ENCODE data around the gene RCC2. TPM values are rescaled to one million over a fixed set of nuclear protein-coding genes. Genes with fewer than 3 reads are reported as not detected.

RCC2 gene
- total RNA-seq, 2 experiments from 2014 or later = 139 to 250 TPM

GRCh38 chr1:17377325-17377953 is 62.0 kb downstream of the RCC2 start:
- H3K4me3 ChIP-seq (ENCODE audit: low read depth, low read length, poor library complexity, severe bottlenecking) = no peak overlapping the region
- H3K4me2 ChIP-seq (ENCODE audit: low read length) = no peak overlapping the region
- no peak for DNase-seq (ENCODE audit: low spot score)
- H4K20me1 ChIP-seq (ENCODE audit: insufficient read depth, low read length) = no peaks in the 10 kb centered on the region; the same call in 1 of the 2 replicates
- intact Hi-C loops (cut with micrococcal nuclease; ENCODE audit: unreplicated experiment) = no loop called here
- POLR2A ChIA-PET = no interaction called here
- TF ChIP-seq, protein P1, sequence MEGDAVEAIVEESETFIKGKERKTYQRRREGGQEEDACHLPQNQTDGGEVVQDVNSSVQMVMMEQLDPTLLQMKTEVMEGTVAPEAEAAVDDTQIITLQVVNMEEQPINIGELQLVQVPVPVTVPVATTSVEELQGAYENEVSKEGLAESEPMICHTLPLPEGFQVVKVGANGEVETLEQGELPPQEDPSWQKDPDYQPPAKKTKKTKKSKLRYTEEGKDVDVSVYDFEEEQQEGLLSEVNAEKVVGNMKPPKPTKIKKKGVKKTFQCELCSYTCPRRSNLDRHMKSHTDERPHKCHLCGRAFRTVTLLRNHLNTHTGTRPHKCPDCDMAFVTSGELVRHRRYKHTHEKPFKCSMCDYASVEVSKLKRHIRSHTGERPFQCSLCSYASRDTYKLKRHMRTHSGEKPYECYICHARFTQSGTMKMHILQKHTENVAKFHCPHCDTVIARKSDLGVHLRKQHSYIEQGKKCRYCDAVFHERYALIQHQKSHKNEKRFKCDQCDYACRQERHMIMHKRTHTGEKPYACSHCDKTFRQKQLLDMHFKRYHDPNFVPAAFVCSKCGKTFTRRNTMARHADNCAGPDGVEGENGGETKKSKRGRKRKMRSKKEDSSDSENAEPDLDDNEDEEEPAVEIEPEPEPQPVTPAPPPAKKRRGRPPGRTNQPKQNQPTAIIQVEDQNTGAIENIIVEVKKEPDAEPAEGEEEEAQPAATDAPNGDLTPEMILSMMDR (conservative IDR thresholded peaks at IDR 0.05; ENCODE audit: low read length) = no peak
- no peak for TF ChIP-seq EZH2phosphoT487 (IDR thresholded peaks at IDR 0.05; ENCODE audit: borderline replicate concordance, low read depth, low read length)
- no peaks in the 10 kb centered on the region for H3K9me2 ChIP-seq (ENCODE audit: insufficient read depth, low read length)
- H3K36me3 ChIP-seq (ENCODE audit: insufficient read depth, low read length) = no peaks in the 10 kb centered on the region
- CTCF ChIA-PET (ENCODE audit: unreplicated experiment) = no interaction called here
- no peaks in the 10 kb centered on the region for H3K79me2 ChIP-seq (ENCODE audit: insufficient read depth, low read depth, low read length)
- no TSS peak for BruUV-seq (replicated peaks)
- H2AFZ ChIP-seq (ENCODE audit: low read length) = no peak overlapping the region
- H3K4me1 ChIP-seq (ENCODE audit: insufficient read depth, low read length, poor library complexity, severe bottlenecking) = no peaks in the 10 kb centered on the region
- no peak overlapping the region for H3K27ac ChIP-seq (ENCODE audit: low read depth, low read length, poor library complexity, severe bottlenecking)
- no peaks in the 10 kb centered on the region for H3K9me3 ChIP-seq (ENCODE audit: low read length)

- H4K20me1 ChIP-seq (ENCODE audit: insufficient read depth, low read length) = no peaks in the 10 kb centered on the region; the same call in 1 of the 2 replicates
- no peaks in the 10 kb centered on the region for H3K9me3 ChIP-seq (ENCODE audit: low read length)
- no TSS peak for BruUV-seq (replicated peaks)
- no peaks in the 10 kb centered on the region for H3K9me2 ChIP-seq (ENCODE audit: insufficient read depth, low read length)
- POLR2A ChIA-PET = no interaction called here
- TF ChIP-seq EZH2phosphoT487 (IDR thresholded peaks at IDR 0.05; ENCODE audit: borderline replicate concordance, low read depth, low read length) = no peak
- TF ChIP-seq, protein P1 (conservative IDR thresholded peaks at IDR 0.05; ENCODE audit: low read length) = no peak
- no peaks in the 10 kb centered on the region for H3K4me1 ChIP-seq (ENCODE audit: insufficient read depth, low read length, poor library complexity, severe bottlenecking)
- intact Hi-C loops (cut with micrococcal nuclease; ENCODE audit: unreplicated experiment) = no loop called here
- H3K79me2 ChIP-seq (ENCODE audit: insufficient read depth, low read depth, low read length) = no peaks in the 10 kb centered on the region
- no peak overlapping the region for H3K27ac ChIP-seq (ENCODE audit: low read depth, low read length, poor library complexity, severe bottlenecking)
- CTCF ChIA-PET (ENCODE audit: unreplicated experiment) = no interaction called here
- no peaks in the 10 kb centered on the region for H3K36me3 ChIP-seq (ENCODE audit: insufficient read depth, low read length)
- H3K4me3 ChIP-seq (ENCODE audit: low read depth, low read length, poor library complexity, severe bottlenecking) = no peak overlapping the region
- H2AFZ ChIP-seq (ENCODE audit: low read length) = no peak overlapping the region
- DNase-seq (ENCODE audit: low spot score) = no peak
- H3K4me2 ChIP-seq (ENCODE audit: low read length) = no peak overlapping the region
Observed at GRCh38 chr1:17375651-17376050, 63.8 kb downstream of the RCC2 start.

- intact Hi-C loops (cut with micrococcal nuclease; ENCODE audit: unreplicated experiment) = no loop called here
- Histone ChIP-seq H3K79me2 (ENCODE audit: insufficient read depth, low read depth, low read length) (no peaks in the 10 kb centered on the region), H3K9me2 (ENCODE audit: insufficient read depth, low read length) (no peaks in the 10 kb centered on the region), H3K9me3 (ENCODE audit: low read length) (no peaks in the 10 kb centered on the region), H3K36me3 (ENCODE audit: insufficient read depth, low read length) (no peaks in the 10 kb centered on the region), H3K4me3 (ENCODE audit: low read depth, low read length, poor library complexity, severe bottlenecking) (no peak overlapping the region), H4K20me1 (ENCODE audit: insufficient read depth, low read length) (no peaks in the 10 kb centered on the region), H3K4me2 (ENCODE audit: low read length) (no peak overlapping the region), H3K4me1 (ENCODE audit: insufficient read depth, low read length, poor library complexity, severe bottlenecking) (no peaks in the 10 kb centered on the region), H2AFZ (ENCODE audit: low read length) (no peak overlapping the region), H3K27ac (ENCODE audit: low read depth, low read length, poor library complexity, severe bottlenecking) (no peak overlapping the region)
- TF ChIP-seq, protein P1 (conservative IDR thresholded peaks at IDR 0.05; ENCODE audit: low read length) = no peak
- TF ChIP-seq EZH2phosphoT487 (IDR thresholded peaks at IDR 0.05; ENCODE audit: borderline replicate concordance, low read depth, low read length) = no peak
- no TSS peak for BruUV-seq (replicated peaks)
- POLR2A ChIA-PET = interaction anchor here (0.6 kb wide), 1 partner anchor 35 kb away, joined by 3 read pairs; no protein-coding TSS in a partner anchor
- CTCF ChIA-PET (ENCODE audit: unreplicated experiment) = no interaction called here
- no peak for DNase-seq (ENCODE audit: low spot score)
Observed at GRCh38 chr1:17372955-17373354, 66.5 kb downstream of the RCC2 start.

All from OCI-LY7 (cell line).